NCI-H1694 (cell line): Measurements from ENCODE around the gene CLIC1.
A peak's percentile ranks its signal among the peaks of the same experiment; 100 is the strongest.

ENCODE experiments used
- DNase-seq: peaks from one replicate; lab custom pipeline; 2025; lab: John Stamatoyannopoulos, UW

CLIC1 gene

GRCh38 chr6:31768363-31769257 lies 32.3 kb upstream of the CLIC1 start:
- no peak for DNase-seq

GRCh38 chr6:31767096-31767645 lies 30.8 kb upstream of the CLIC1 start:
- DNase-seq: no peak

- no peak for DNase-seq
Observed at GRCh38 chr6:31765910-31766794, 29.8 kb upstream of the CLIC1 start.

- DNase-seq: no peak
Observed at GRCh38 chr6:31765559-31765909, 29.2 kb upstream of the CLIC1 start.

GRCh38 chr6:31764198-31764597 lies 27.9 kb upstream of the CLIC1 start:
- no peak for DNase-seq

- DNase-seq: no peak
Observed at GRCh38 chr6:31763619-31763940, 27.2 kb upstream of the CLIC1 start.

GRCh38 chr6:31762878-31763618 lies 26.7 kb upstream of the CLIC1 start:
- no peak for DNase-seq

- DNase-seq: no peak
Observed at GRCh38 chr6:31762356-31762755, 26.0 kb upstream of the CLIC1 start, which contains the start of gene SAPCD1. Gene SAPCD1 (plus strand): TSS chr6:31762656. CDS start chr6:31763055, 399 bp downstream.

- DNase-seq: no peak
Observed at GRCh38 chr6:31761343-31761742, 25.0 kb upstream of the CLIC1 start.

- no peak for DNase-seq
Observed at GRCh38 chr6:31760790-31761189, 24.5 kb upstream of the CLIC1 start.

- no peak for DNase-seq
Observed at GRCh38 chr6:31758281-31758680, 22.0 kb upstream of the CLIC1 start.

GRCh38 chr6:31752739-31753319 lies 16.5 kb upstream of the CLIC1 start:
- DNase-seq: no peak

- DNase-seq: no peak
Observed at GRCh38 chr6:31750411-31751022, 14.2 kb upstream of the CLIC1 start.

GRCh38 chr6:31749301-31750036 lies 13.1 kb upstream of the CLIC1 start:
- DNase-seq: no peak

- DNase-seq: no peak
Observed at GRCh38 chr6:31744422-31744821, 8.1 kb upstream of the CLIC1 start.

- DNase-seq: no peak
Observed at GRCh38 chr6:31742894-31743293, 6.6 kb upstream of the CLIC1 start.

GRCh38 chr6:31741815-31742214 lies 5.5 kb upstream of the CLIC1 start:
- DNase-seq: no peak

GRCh38 chr6:31740397-31741223 lies 4.3 kb upstream of the CLIC1 start:
- DNase-seq: no peak

- DNase-seq: peak; percentile 98
Observed at GRCh38 chr6:31739639-31740396, 3.5 kb upstream of the CLIC1 start, which contains the start of gene MSH5. Gene MSH5 (plus strand): TSS chr6:31740005. CDS start chr6:31740467, 462 bp downstream.
